Ishikawa (cell line): ENCODE results near the gene RTEL1.

Experiments used
- CEBPB ChIP-seq: IDR thresholded peaks from 2 replicates; pipeline ENCODE4 v1.6.1; 2012
- CREB1 ChIP-seq: IDR thresholded peaks from 2 replicates; pipeline ENCODE4 v1.6.1; 2012; ENCODE audit warnings: low read depth
- EGR1 ChIP-seq: IDR thresholded peaks from 2 replicates; pipeline ENCODE4 v1.6.1; 2012
- EP300 ChIP-seq: IDR thresholded peaks from 2 replicates; pipeline ENCODE4 v1.6.1; 2012; ENCODE audit warnings: borderline replicate concordance
- FOXM1 ChIP-seq: IDR thresholded peaks from 2 replicates; pipeline ENCODE4 v1.6.1; 2012; ENCODE audit warnings: low read depth, borderline replicate concordance
- NFIC ChIP-seq: IDR thresholded peaks from 2 replicates; pipeline ENCODE4 v1.6.1; 2012
- RAD21 ChIP-seq: IDR thresholded peaks from 2 replicates; pipeline ENCODE4 v1.6.1; 2012; ENCODE audit warnings: low read depth
- TAF1 ChIP-seq: IDR thresholded peaks from 2 replicates; pipeline ENCODE4 v1.6.1; 2012; ENCODE audit warnings: low read depth, mild to moderate bottlenecking
- TCF12 ChIP-seq: IDR thresholded peaks from 2 replicates; pipeline ENCODE4 v1.6.1; 2012; ENCODE audit warnings: low read depth
- TEAD4 ChIP-seq: IDR thresholded peaks from 2 replicates; pipeline ENCODE4 v1.6.1; 2012
- YY1 ChIP-seq: IDR thresholded peaks from 2 replicates; pipeline ENCODE4 v1.6.1; 2012; ENCODE audit warnings: low read depth
- ZBTB7A ChIP-seq: IDR thresholded peaks from 2 replicates; pipeline ENCODE4 v1.6.1; 2012; ENCODE audit warnings: low read depth
- TF ChIP-seq, protein P1 (sequence below): IDR thresholded peaks from 2 replicates; pipeline ENCODE4 v1.6.1; 2012; ENCODE audit warnings: low read depth, mild to moderate bottlenecking
- TF ChIP-seq, protein P2 (sequence below): IDR thresholded peaks from 2 replicates; pipeline ENCODE4 v1.6.1; 2012
- TF ChIP-seq, protein P3 (sequence below): IDR thresholded peaks from 2 replicates; pipeline ENCODE4 v1.6.1; 2012

Gene RTEL1

DNA sequence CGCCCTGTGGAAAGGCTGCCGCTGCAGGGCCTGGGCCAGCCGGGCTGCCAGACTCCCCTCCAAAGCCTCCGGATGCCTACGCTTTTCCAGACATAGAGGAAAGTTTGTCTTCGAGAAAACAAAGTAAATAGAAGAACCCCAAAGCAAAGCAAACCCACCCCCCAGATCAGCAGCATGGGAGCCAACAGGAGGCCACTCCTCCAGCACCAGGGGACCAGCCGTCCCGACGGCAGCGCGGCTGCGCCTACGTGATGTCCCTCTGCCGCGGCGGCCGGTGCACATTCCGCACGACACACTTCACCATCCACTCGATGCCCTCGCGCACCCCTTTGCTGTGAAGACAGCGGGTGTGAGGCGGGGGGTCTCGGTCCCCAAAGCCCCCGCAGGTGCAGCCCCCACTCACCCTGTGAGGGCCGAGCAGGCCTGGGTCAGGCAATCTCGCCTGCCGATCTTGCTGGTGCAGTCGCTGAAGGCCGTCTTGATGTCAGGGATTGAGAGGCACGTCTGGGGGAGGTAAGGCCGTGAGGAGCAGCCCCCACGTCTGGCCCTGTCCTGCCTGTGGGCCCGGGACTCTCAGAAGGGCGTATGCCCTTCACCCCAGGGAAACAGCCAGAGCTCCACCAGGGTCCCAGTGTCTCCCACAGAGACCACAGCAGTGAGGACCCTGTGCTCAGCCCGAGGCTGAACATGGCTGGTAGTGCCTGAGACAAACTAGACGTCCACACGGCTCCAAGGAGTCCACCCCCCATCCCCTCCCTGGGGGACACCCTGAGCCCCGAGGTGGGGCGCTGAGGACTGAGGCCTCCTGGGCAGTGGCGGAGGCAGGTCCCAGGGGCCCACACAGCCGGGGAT is 42.3 kb downstream of the RTEL1 start:
- TF ChIP-seq FOXM1: no peak
- TF ChIP-seq CREB1: no peak
- no peak for TF ChIP-seq NFIC
- TF ChIP-seq CEBPB: no peak
- TF ChIP-seq ZBTB7A: no peak
- no peak for TF ChIP-seq TCF12
- TF ChIP-seq TAF1: no peak
- TF ChIP-seq TEAD4: no peak
- TF ChIP-seq, protein P1, sequence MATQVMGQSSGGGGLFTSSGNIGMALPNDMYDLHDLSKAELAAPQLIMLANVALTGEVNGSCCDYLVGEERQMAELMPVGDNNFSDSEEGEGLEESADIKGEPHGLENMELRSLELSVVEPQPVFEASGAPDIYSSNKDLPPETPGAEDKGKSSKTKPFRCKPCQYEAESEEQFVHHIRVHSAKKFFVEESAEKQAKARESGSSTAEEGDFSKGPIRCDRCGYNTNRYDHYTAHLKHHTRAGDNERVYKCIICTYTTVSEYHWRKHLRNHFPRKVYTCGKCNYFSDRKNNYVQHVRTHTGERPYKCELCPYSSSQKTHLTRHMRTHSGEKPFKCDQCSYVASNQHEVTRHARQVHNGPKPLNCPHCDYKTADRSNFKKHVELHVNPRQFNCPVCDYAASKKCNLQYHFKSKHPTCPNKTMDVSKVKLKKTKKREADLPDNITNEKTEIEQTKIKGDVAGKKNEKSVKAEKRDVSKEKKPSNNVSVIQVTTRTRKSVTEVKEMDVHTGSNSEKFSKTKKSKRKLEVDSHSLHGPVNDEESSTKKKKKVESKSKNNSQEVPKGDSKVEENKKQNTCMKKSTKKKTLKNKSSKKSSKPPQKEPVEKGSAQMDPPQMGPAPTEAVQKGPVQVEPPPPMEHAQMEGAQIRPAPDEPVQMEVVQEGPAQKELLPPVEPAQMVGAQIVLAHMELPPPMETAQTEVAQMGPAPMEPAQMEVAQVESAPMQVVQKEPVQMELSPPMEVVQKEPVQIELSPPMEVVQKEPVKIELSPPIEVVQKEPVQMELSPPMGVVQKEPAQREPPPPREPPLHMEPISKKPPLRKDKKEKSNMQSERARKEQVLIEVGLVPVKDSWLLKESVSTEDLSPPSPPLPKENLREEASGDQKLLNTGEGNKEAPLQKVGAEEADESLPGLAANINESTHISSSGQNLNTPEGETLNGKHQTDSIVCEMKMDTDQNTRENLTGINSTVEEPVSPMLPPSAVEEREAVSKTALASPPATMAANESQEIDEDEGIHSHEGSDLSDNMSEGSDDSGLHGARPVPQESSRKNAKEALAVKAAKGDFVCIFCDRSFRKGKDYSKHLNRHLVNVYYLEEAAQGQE: no peak
- TF ChIP-seq EP300: no peak

- TF ChIP-seq EGR1: no peak
Measured at GRCh38 chr20:63701051-63701328, 42.9 kb downstream of the RTEL1 start.

DNA sequence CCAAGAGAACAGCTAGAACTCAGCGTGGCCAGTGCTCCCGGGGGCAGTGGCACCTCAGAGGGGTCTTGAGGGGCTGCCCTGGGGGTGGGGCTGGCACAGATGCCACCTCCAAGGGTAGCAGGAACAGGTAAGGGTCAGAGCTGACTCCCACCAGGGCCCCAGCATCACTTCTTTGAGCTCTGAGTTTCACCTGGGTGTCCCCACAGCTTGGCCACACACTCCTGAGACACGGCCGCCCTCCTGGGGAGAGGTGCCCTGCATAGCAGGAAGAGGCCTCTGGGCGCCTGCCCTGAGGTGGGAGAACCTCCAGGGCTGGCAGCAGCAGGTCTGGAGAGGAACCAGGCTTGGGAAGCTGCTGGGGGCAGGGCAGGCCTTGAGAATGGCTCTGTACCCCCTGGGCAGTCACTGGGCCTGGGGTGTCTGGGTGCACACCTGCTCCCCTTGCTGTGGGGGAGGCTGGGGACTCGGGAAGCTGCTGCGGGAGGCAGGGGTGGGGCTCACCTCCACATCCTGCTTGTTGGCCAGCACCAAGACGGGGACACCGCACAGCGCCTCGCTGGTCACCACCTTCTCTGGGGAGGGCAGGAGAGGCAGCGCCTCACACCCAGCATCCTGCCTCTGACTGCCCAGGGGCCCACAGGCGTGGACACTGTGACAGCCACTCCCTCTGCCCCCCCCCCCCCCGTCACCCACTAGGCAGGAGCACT is 43.4 kb downstream of the RTEL1 start:
- no peak for TF ChIP-seq CREB1
- no peak for TF ChIP-seq TEAD4
- no peak for TF ChIP-seq NFIC
- no peak for TF ChIP-seq FOXM1
- no peak for TF ChIP-seq RAD21
- no peak for TF ChIP-seq TCF12
- TF ChIP-seq, protein P2, sequence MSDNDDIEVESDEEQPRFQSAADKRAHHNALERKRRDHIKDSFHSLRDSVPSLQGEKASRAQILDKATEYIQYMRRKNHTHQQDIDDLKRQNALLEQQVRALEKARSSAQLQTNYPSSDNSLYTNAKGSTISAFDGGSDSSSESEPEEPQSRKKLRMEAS: no peak
- no peak for TF ChIP-seq EP300
- no peak for TF ChIP-seq EGR1

GRCh38 chr20:63702036-63702665 is 44.0 kb downstream of the RTEL1 start:
- TF ChIP-seq, protein P3, sequence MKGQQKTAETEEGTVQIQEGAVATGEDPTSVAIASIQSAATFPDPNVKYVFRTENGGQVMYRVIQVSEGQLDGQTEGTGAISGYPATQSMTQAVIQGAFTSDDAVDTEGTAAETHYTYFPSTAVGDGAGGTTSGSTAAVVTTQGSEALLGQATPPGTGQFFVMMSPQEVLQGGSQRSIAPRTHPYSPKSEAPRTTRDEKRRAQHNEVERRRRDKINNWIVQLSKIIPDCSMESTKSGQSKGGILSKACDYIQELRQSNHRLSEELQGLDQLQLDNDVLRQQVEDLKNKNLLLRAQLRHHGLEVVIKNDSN: no peak
- TF ChIP-seq ZBTB7A (no peak), FOXM1 (no peak), EGR1 (no peak), CREB1 (no peak), YY1 (no peak), CEBPB (no peak), EP300 (no peak), TCF12 (no peak), NFIC (no peak), TAF1 (no peak), RAD21 (no peak), TEAD4 (no peak)
- TF ChIP-seq, protein P1: no peak
- TF ChIP-seq, protein P2: no peak

DNA sequence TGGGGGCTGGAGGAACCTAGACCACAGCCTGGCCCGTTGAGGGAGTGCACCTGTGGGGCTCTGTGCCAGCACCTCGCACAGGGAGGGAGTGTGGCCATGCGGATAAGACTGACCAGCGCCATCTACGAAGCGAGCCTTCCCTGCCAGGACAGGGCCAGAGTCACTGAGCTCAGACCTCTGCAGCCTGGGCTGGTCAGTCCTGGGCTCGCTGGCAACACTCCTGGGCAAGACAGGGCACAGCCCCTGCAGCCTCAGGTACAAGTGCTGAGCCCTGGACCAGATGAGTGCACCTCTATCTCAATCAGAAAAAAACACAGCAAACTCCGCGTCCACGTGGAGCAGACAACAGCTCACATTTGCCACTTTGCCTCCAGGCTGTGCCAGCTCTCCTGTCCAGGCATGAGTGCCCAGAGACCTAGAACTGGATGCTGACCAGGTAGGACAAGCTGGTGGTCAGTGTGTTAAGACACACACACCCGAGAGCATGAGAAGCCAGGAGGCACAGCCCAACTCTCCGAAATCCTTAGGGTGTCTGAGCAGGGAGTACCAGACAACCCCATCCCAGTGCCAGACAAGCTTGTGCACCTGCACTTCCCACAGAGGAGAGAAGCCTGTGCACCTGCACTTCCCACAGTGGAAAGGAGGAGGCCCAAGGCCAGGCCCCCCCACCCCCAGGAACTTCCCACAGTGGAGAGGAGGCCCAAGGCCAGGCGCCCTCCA is 44.8 kb downstream of the RTEL1 start:
- TF ChIP-seq, protein P1: no peak
- TF ChIP-seq, protein P2: no peak
- TF ChIP-seq NFIC (no peak), CEBPB (no peak), TCF12 (no peak), YY1 (no peak), RAD21 (no peak), EP300 (no peak)
- TF ChIP-seq, protein P3: no peak
